RPMI8226 (cell line): ENCODE results near the gene BRINP2.
"Not testable (repeated sequence)": the region's sequence is repeated elsewhere in the genome, so short reads cannot be mapped to it uniquely, and the experiment has no call there.

Experiments
- DNase-seq: peaks from one replicate; pipeline ENCODE4 v3.0.0-alpha.2; 2015

BRINP2 gene

DNA sequence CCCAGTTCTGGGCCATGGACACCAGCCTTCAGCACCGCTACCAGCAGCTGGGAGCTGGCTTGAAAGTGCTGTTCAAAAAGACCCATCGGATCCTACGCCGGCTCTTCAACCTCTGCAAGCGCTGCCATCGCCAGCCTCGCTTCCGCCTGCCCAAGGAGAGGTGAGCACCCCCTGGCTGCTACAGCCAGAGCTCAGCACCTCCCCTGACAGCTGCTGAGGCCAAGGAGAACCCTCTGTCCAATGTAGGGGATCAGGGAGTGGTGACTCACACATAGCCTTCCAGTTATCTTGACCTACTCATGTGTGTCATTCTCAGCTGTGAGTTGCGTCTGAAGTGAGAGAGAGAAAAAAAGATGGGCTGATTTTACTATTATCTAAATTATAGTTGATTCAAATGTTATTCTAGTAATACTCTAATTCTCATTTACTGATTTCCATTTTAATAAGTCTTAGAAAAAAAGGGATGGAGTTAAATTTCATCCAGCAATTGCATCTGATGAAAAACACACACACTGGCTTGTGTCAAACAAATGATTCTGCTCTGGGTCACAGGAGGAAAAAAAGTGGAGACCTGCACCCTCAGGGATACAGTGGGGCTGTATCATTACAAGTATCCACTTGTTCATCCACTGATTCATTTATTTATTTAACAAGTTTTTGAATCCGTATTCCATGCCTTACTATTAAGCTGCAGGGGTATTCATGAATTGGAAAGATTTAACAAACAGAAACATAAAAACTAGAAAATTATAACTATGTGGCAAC, 108.0 kb downstream of the BRINP2 start:
- no peak for DNase-seq

DNA sequence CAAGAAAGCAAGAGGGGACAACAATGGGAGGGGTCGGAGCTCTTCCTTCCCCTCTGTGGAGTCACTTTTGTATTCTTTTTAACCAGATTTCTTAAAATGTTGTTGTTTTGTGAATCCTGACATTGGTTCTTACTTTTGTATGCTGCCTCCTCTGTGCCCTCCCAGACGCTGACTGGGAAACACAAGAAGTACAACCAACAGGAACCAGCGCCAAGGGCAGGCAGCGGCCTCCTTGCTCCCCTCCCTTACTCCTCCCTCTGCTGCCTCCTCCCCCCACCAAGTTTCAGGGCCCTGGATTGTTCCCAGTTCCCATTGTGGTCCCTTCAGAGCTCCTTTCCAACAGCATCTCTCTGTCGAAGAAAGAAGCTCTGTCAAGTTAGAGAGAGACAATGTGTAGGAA, 111.1 kb downstream of the BRINP2 start:
- DNase-seq: no peak

DNA sequence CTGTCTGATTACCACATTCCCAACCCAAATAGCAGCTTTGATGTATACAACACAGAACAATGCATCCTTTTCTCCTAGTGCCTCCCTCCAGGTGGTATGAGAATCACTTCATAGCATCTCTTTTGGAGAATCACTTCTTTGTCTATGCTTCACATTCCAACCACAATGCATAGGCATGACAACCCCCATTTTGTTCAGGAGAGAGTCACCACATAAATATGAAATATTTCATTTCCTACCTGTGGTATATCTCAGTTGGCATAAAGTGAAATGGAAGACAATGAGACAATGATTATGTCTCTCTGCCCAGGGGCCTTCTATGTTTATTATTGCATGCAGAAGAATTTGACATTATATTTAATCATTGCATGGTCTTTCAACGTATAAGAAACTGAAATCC, 112.2 kb downstream of the BRINP2 start:
- DNase-seq: no peak

GRCh38 chr1:177283380-177283779, 112.6 kb downstream of the BRINP2 start:
- no peak for DNase-seq

- DNase-seq: no peak
Measured at GRCh38 chr1:177286396-177286795, 115.6 kb downstream of the BRINP2 start.

- DNase-seq: no peak
Measured at GRCh38 chr1:177287270-177287669, 116.5 kb downstream of the BRINP2 start.

GRCh38 chr1:177287994-177288393, 117.2 kb downstream of the BRINP2 start:
- DNase-seq: no peak

- DNase-seq: no peak
Measured at GRCh38 chr1:177289532-177289931, 118.8 kb downstream of the BRINP2 start.

GRCh38 chr1:177300431-177300830, 129.7 kb downstream of the BRINP2 start:
- no peak for DNase-seq

GRCh38 chr1:177301425-177302124, 130.8 kb downstream of the BRINP2 start:
- no peak for DNase-seq

- DNase-seq: no peak
Measured at GRCh38 chr1:177302357-177303044, 131.7 kb downstream of the BRINP2 start.

- DNase-seq: no peak
Measured at GRCh38 chr1:177305040-177306018, 134.6 kb downstream of the BRINP2 start.

DNA sequence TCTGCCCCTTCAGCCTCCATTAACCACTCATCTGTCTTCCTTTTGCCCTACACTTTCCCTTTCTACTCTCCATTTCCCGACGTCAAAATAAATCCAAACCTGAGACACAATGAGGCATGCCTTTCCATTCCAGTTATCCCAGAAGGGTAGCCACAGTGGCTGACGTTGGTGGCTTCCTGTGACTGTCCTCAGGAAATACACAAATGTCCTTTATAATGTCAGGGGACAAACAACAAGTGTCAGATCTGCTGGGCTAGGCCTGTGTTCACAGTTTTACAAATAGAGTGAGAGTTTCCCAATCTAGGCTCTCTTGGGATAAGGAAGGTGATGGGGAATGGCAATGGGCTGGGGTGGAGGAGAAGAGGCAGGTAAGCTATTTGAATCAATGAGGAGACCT, 135.3 kb downstream of the BRINP2 start:
- DNase-seq: no peak

DNA sequence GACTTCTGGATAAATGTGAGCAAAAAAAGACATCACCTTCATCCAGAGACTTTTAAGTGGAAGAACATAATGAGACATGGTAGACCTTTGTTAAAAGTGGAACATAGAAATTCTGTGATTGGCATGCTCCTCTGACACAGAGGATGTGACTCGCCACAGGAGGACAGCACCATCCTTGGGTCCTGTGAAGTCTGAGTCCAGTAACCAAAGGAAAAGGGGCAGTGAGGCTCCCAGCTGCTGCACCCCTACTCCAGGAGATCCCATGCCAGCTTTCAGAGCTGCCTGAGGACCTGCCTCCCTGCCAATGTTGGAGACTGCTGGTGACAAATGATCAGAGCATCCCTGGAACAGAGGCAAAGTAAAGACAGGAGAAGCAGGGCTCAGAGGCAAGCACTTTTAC, 136.2 kb downstream of the BRINP2 start:
- no peak for DNase-seq

- DNase-seq: no peak
Measured at GRCh38 chr1:177307771-177308170, 137.0 kb downstream of the BRINP2 start.

GRCh38 chr1:177309880-177310279, 139.1 kb downstream of the BRINP2 start:
- DNase-seq: no peak

GRCh38 chr1:177310326-177310725, 139.6 kb downstream of the BRINP2 start:
- no peak for DNase-seq

DNA sequence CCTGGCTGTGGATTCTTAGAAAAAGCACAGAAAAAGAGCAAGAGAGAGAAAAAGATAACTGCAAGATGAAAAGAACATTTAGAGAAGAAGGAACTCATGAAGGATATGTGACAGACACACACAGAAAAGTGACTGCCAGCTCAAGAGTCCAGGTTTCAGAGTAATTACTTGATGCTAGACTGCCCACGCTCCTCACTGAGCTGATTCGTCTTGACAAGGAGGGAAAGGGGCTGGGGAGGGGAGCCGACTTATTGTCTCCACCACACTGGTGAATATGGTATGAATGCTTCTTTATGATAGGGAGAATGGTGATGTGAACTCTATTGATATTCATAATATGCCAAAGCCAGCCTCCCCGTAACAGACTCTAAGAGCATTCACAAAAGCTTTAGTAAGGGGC, 140.4 kb downstream of the BRINP2 start:
- DNase-seq: no peak

- DNase-seq: no peak
Measured at GRCh38 chr1:177311586-177311985, 140.8 kb downstream of the BRINP2 start.

DNA sequence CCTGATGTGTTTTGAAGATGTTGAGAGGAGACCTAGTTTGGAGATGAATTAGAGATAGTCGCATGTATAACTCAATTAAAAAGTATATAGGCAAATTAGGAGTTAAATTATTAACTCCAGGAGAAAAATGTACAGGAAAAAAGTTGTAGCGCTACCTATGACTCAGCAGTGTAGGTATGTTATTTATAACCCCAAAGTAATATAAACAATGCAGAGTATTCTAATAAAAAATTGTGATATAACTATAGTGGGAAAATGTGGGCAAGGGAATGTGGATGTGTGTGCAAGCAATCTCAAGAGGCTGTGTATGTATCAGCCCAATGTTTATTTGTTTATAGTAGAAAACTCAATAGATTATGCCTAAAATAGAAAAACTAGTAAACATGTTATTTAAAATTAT, 144.5 kb downstream of the BRINP2 start:
- no peak for DNase-seq

DNA sequence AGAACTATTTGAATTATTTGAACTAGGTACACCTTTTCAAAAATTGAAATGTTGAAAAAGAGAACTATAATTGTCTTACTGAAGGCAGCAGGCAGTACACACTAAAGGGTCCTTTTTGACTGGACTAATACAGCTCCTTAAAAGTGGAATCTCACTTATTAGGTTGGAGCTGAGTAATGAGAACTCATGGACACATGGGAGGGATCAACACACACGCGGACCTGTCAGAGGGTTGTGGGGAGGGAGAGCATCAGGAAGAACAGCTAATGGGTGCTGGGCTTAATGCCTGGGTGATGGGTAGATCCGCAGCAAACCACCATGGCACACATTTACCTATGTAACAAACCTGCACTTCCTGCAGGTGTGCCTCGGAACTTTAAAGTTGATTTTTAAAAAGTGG, 145.0 kb downstream of the BRINP2 start:
- DNase-seq: no peak

- not testable (repeated sequence) for DNase-seq
Measured at GRCh38 chr1:177321434-177321833, 150.7 kb downstream of the BRINP2 start.

DNA sequence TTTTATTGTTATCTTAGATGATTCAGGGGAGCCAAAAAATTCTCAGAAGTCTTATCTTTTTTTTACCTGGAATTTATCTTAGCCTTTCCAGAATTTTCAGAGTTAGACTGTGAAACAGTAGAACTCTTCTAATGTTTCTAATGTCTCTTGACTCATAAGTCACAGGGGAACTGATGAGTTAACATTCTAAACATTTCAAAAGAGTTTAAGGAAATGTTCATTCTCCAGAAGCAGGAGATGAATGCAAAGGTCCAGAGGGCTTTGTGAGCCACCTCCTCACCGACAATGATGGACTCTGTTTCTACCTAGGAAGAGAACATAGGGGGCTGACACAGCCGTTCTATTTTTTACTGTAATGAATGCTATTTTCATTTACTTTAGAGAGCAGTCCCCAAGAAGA, 157.5 kb downstream of the BRINP2 start:
- DNase-seq: no peak
